Measurements from ENCODE around the gene FSTL5. TPM values are rescaled to one million over a fixed set of nuclear protein-coding genes. Genes with fewer than 3 reads are reported as not detected.
"Not testable (repeated sequence)": the region's sequence is repeated elsewhere in the genome, so short reads cannot be mapped to it uniquely, and the experiment has no call there.

FSTL5 gene
- 2.6 TPM for total RNA-seq

DNA sequence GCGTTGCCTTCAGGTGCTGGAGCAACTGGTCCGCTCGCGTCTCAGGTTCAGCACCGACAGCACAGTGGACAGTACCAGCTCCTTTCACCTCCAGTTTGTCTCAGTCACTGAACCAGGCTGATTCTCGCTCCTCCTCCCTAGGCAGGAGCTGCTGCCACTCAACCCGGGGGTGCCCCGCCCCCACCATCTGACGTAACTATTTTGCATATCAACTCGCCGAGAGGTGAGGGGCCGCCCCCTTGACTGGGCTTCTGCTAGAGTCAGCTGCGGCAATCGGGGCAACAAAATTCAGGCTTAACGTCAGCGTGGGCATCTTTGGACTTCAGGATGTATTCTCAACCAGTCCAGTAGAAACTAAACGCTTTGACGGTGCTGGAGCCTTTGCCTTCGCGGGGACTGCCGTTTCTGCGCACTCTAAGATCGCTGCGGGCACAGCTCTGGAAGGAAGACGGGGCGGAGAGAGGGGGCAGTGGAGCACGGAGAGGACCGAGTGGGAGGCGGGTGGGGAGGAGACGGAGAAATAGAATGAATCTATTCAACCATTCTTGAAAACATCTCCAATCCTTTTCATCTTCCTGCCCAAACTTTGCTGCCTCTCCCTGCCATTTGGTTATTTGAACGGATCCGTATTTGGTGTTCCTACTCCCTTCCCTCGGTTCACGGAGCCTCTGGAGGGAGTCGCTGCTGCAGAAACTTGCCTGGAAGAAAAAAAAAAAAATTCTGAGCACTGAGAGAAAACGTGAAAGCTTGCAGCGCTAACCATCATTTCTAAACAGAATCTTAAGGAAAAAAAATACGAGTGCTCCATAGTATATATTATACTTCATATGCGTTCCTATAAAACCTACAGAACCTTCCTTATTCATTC is at the start of gene FSTL5:
FSTL5 (minus strand) TSS at position 109 of the 868 bp plus-strand sequence. CDS start 52,604 bp downstream, outside the sequence.
- H3K27me3 ChIP-seq (ENCODE audit: control insufficient read depth in 3 of 3, insufficient read depth in 3 of 3, low read length in 3 of 3) = peaks cover 4 to 10% (median 7%) of the 10 kb centered on the region in 3 donors
- peak within 1 kb of the TSS; percentile 36 to 60 (median 45) for H3K4me3 ChIP-seq (ENCODE audit: low read length in 3 of 3)
- H3K9me3 ChIP-seq (ENCODE audit: control insufficient read depth in 3 of 3, low read length in 3 of 3) = no peaks in the 10 kb centered on the region
- H3K4me1 ChIP-seq (ENCODE audit: control insufficient read depth in 3 of 3, insufficient read depth in 3 of 3, low read length in 3 of 3) = peaks cover 0 to 8% (median 7%) of the 10 kb centered on the region in 3 donors
- no peak within 1 kb of the TSS for H3K27ac ChIP-seq (ENCODE audit: low read depth, low read length)
- H3K9ac ChIP-seq (ENCODE audit: low read depth in 1 of 3, low read length in 3 of 3) = peak within 1 kb of the TSS in 1 of 3 donors; percentile 32
- H3K36me3 ChIP-seq (ENCODE audit: control insufficient read depth in 3 of 3, insufficient read depth in 3 of 3, low read length in 3 of 3) = no peaks in the 10 kb centered on the region

DNA sequence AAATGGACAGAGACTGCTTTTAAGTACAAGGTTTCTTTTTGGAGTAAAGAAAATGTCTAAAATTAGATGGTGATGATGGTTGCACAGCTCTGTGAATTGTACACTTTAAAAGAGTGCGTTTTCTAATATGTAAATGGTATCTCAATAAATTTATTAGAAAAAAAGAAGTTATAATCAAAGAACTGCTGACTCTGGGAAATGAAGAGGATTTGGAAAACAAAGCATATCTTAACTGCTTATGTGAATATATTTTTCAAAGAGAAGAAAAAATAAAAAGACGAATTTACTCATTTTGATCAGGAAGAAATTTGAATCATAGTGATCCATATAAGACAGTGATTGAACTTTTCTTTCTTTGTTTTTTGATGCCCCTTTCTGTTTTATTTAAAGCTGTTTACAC is 45.9 kb upstream of the FSTL5 start:
- no peak overlapping the region for H3K27ac ChIP-seq (ENCODE audit: low read depth, low read length)
- H3K4me1 ChIP-seq (ENCODE audit: control insufficient read depth in 3 of 3, insufficient read depth in 3 of 3, low read length in 3 of 3) = no peaks in the 10 kb centered on the region
- no peaks in the 10 kb centered on the region for H3K36me3 ChIP-seq (ENCODE audit: control insufficient read depth in 3 of 3, insufficient read depth in 3 of 3, low read length in 3 of 3)
- H3K9me3 ChIP-seq (ENCODE audit: control insufficient read depth in 3 of 3, low read length in 3 of 3) = peaks cover 0 to 3% (median 0%) of the 10 kb centered on the region in 3 donors
- no peak overlapping the region for H3K4me3 ChIP-seq (ENCODE audit: low read length in 3 of 3)
- H3K27me3 ChIP-seq (ENCODE audit: control insufficient read depth in 3 of 3, insufficient read depth in 3 of 3, low read length in 3 of 3) = no peaks in the 10 kb centered on the region
- no peak overlapping the region for H3K9ac ChIP-seq (ENCODE audit: low read depth in 1 of 3, low read length in 3 of 3)

DNA sequence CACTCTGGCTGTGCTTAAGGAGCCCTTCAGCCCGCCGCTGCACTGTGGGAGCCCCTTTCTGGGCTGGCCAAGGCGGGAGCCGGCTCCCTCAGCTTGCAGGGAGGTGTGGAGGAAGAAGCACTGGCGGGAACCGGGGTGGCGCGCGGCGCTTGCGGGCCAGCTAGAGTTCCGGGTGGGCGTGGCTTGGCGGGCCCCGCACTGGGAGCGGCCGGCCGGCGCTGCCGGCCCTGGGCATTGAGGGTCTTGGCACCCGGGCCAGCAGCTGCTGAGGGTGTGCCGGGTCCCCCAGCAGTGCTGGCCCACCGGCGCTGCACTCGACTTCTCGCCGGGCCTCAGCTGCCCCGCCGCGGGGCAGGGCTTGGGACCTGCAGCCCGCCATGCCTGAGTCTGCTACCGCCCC is 39.7 kb upstream of the FSTL5 start:
- not testable (repeated sequence) for H3K9me3 ChIP-seq (ENCODE audit: control insufficient read depth in 3 of 3, low read length in 3 of 3); H3K4me1 ChIP-seq (ENCODE audit: control insufficient read depth in 3 of 3, insufficient read depth in 3 of 3, low read length in 3 of 3); H3K27ac ChIP-seq (ENCODE audit: low read depth, low read length); H3K36me3 ChIP-seq (ENCODE audit: control insufficient read depth in 3 of 3, insufficient read depth in 3 of 3, low read length in 3 of 3); H3K4me3 ChIP-seq (ENCODE audit: low read length in 3 of 3); H3K9ac ChIP-seq (ENCODE audit: low read depth in 1 of 3, low read length in 3 of 3); H3K27me3 ChIP-seq (ENCODE audit: control insufficient read depth in 3 of 3, insufficient read depth in 3 of 3, low read length in 3 of 3)

DNA sequence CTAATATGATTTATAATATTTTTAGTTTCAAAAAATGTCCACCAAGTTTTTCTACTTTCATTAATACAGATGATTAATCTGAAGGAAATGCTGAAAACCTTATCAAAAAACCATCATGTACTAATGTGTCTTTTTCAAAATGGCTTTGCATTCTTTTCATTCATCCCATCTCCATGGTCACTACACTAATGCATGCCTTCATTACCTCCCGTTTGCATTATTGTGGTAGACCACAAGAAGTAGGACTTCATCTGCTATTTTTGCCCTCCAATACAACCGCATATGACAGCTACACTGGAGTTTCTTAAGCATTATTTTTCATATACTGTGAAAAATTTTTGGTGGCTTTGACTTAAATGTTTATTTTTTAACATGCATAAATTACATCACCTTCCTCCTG is 37.9 kb upstream of the FSTL5 start:
- no peaks in the 10 kb centered on the region for H3K36me3 ChIP-seq (ENCODE audit: control insufficient read depth in 3 of 3, insufficient read depth in 3 of 3, low read length in 3 of 3)
- H3K4me3 ChIP-seq (ENCODE audit: low read length in 3 of 3) = no peak overlapping the region
- H3K27me3 ChIP-seq (ENCODE audit: control insufficient read depth in 3 of 3, insufficient read depth in 3 of 3, low read length in 3 of 3) = no peaks in the 10 kb centered on the region
- H3K27ac ChIP-seq (ENCODE audit: low read depth, low read length) = no peak overlapping the region
- no peaks in the 10 kb centered on the region for H3K9me3 ChIP-seq (ENCODE audit: control insufficient read depth in 3 of 3, low read length in 3 of 3)
- no peak overlapping the region for H3K9ac ChIP-seq (ENCODE audit: low read depth in 1 of 3, low read length in 3 of 3)
- H3K4me1 ChIP-seq (ENCODE audit: control insufficient read depth in 3 of 3, insufficient read depth in 3 of 3, low read length in 3 of 3) = no peaks in the 10 kb centered on the region

DNA sequence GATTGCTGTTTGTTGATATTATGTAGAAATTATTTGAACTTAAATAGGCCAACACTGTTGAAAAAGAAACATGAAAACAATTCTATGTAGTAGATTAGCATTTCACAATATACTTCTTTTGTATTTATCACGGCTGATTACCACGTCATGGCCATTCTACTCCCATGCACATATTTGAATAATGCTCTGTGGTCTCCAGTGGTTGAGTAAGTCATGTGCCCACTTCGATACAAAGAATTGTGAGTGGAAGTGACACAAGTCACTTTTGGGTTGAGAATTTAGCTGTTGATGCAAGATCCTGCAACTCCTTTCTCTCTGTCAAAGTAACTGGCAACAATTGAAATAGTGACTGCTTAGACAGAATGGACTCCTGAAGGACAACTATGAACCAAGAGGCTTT is 6.7 kb upstream of the FSTL5 start:
- Histone ChIP-seq H3K9ac (ENCODE audit: low read depth in 1 of 3, low read length in 3 of 3) (no peak overlapping the region), H3K27ac (ENCODE audit: low read depth, low read length) (no peak overlapping the region), H3K27me3 (ENCODE audit: control insufficient read depth in 3 of 3, insufficient read depth in 3 of 3, low read length in 3 of 3) (no peaks in the 10 kb centered on the region), H3K36me3 (ENCODE audit: control insufficient read depth in 3 of 3, insufficient read depth in 3 of 3, low read length in 3 of 3) (no peaks in the 10 kb centered on the region), H3K9me3 (ENCODE audit: control insufficient read depth in 3 of 3, low read length in 3 of 3) (no peaks in the 10 kb centered on the region), H3K4me3 (ENCODE audit: low read length in 3 of 3) (no peak overlapping the region), H3K4me1 (ENCODE audit: control insufficient read depth in 3 of 3, insufficient read depth in 3 of 3, low read length in 3 of 3) (no peaks in the 10 kb centered on the region)

DNA sequence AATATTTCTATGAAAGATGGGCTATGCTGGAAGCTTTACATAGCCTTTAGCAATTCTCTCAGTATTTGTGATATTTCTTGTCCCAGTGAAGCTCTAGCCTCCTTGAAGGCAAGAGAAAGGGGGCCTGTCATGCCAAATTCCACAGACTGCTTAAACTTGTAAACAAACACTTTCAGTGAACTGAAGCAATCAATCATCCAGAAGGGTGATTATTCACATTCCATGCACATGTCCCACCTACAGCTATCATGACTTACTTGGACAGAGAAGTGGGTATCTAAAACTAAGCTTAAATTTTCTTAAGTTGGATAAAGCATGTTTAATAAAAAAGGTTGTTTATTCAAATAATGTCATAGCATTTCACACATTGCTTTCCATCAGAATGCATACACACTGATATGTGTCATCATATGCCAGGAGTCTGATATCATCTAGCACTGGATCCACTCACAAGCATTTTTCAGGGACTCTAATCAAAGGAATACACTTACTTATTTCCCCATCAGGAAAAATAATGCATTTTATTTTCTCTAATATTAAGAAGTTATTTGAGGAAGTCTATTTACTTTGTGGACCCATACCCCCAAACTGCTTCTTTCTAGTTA is 1.2 kb upstream of the FSTL5 start:
- Histone ChIP-seq H3K4me1 (ENCODE audit: control insufficient read depth in 3 of 3, insufficient read depth in 3 of 3, low read length in 3 of 3) (peaks cover 0 to 8% (median 7%) of the 10 kb centered on the region in 3 donors), H3K9me3 (ENCODE audit: control insufficient read depth in 3 of 3, low read length in 3 of 3) (no peaks in the 10 kb centered on the region), H3K9ac (ENCODE audit: low read depth in 1 of 3, low read length in 3 of 3) (no peak overlapping the region), H3K27ac (ENCODE audit: low read depth, low read length) (no peak overlapping the region), H3K27me3 (ENCODE audit: control insufficient read depth in 3 of 3, insufficient read depth in 3 of 3, low read length in 3 of 3) (peaks cover 4 to 10% (median 7%) of the 10 kb centered on the region in 3 donors), H3K4me3 (ENCODE audit: low read length in 3 of 3) (no peak overlapping the region), H3K36me3 (ENCODE audit: control insufficient read depth in 3 of 3, insufficient read depth in 3 of 3, low read length in 3 of 3) (no peaks in the 10 kb centered on the region)

DNA sequence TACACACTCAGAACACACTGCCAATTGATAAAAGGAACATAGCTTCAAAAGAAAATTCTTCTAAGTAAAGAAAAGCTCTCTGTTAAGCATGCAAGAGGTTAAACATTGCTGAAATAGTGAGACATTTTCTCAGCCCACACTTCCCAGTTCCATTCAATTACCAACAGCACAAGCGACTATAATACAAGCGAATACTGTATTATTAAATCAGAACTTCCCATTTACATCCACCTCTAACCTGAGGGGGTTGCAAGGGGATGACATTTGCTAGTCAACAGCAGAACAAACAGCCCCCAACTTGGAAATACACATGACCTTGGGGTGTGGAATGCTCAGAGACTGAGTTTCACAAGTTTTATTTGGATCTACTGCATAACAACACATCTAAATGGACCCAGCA is 1.1 kb downstream of the FSTL5 start:
- Histone ChIP-seq H3K36me3 (ENCODE audit: control insufficient read depth in 3 of 3, insufficient read depth in 3 of 3, low read length in 3 of 3) (no peaks in the 10 kb centered on the region), H3K27me3 (ENCODE audit: control insufficient read depth in 3 of 3, insufficient read depth in 3 of 3, low read length in 3 of 3) (peaks cover 4 to 10% (median 7%) of the 10 kb centered on the region in 3 donors), H3K9me3 (ENCODE audit: control insufficient read depth in 3 of 3, low read length in 3 of 3) (no peaks in the 10 kb centered on the region), H3K4me1 (ENCODE audit: control insufficient read depth in 3 of 3, insufficient read depth in 3 of 3, low read length in 3 of 3) (peaks cover 0 to 8% (median 7%) of the 10 kb centered on the region in 3 donors), H3K27ac (ENCODE audit: low read depth, low read length) (no peak overlapping the region), H3K9ac (ENCODE audit: low read depth in 1 of 3, low read length in 3 of 3) (no peak overlapping the region), H3K4me3 (ENCODE audit: low read length in 3 of 3) (no peak overlapping the region)

DNA sequence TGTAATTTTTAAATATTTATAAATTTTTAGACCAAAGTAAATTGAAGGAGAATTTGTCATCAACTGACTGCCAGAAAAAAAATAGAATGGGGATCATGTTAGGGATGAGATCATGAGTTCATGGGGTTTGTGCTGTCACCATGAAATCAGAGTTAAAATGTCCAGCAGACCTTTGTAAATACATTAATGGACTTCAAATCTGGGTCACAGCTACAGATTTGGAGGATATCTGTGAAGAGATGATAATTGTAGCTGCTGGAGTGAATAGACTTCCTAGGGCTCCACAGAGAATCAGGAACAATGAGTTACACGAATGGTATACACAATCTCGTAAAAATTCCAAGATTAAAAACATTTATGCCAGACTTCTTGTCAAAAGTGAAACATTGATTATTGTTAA is 6.6 kb downstream of the FSTL5 start:
- Histone ChIP-seq H3K4me3 (ENCODE audit: low read length in 3 of 3) (no peak overlapping the region), H3K9me3 (ENCODE audit: control insufficient read depth in 3 of 3, low read length in 3 of 3) (no peaks in the 10 kb centered on the region), H3K4me1 (ENCODE audit: control insufficient read depth in 3 of 3, insufficient read depth in 3 of 3, low read length in 3 of 3) (no peaks in the 10 kb centered on the region), H3K36me3 (ENCODE audit: control insufficient read depth in 3 of 3, insufficient read depth in 3 of 3, low read length in 3 of 3) (no peaks in the 10 kb centered on the region), H3K9ac (ENCODE audit: low read depth in 1 of 3, low read length in 3 of 3) (no peak overlapping the region), H3K27ac (ENCODE audit: low read depth, low read length) (no peak overlapping the region), H3K27me3 (ENCODE audit: control insufficient read depth in 3 of 3, insufficient read depth in 3 of 3, low read length in 3 of 3) (no peaks in the 10 kb centered on the region)

DNA sequence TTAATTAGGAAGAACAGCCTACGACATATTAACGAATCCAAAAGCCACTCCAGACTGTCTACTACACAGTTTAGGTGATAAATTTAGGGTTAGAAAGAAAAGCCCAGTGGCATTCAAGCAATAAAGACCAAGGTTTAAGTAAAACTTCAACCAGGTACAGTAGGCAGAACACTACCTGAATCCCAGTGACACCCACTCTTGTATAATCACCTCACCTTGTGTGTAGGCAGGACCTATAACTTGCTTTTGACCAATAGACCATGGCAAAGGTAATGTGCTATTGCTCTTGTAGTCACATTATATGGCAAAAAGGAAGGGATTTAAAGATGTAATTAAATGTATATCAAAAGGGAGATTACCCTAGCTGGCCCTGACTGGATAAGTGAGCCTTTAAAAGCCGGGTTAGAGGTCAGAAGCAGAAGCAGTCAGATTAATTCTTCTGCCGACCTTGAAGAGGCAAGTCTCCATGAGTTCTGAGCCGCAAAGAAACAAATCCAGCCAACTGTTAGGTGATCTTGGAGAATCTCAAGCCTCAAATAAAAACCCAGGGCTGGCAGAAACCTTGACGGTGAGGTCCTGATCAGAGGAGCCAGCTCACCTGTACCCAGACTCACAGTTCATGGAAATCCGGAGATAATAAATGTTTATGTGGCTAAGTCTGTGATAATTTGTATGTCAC is 8.8 kb downstream of the FSTL5 start:
- H3K36me3 ChIP-seq (ENCODE audit: control insufficient read depth in 3 of 3, insufficient read depth in 3 of 3, low read length in 3 of 3) = no peaks in the 10 kb centered on the region
- no peak overlapping the region for H3K27ac ChIP-seq (ENCODE audit: low read depth, low read length)
- H3K4me3 ChIP-seq (ENCODE audit: low read length in 3 of 3) = no peak overlapping the region
- H3K9me3 ChIP-seq (ENCODE audit: control insufficient read depth in 3 of 3, low read length in 3 of 3) = no peaks in the 10 kb centered on the region
- H3K27me3 ChIP-seq (ENCODE audit: control insufficient read depth in 3 of 3, insufficient read depth in 3 of 3, low read length in 3 of 3) = no peaks in the 10 kb centered on the region
- no peaks in the 10 kb centered on the region for H3K4me1 ChIP-seq (ENCODE audit: control insufficient read depth in 3 of 3, insufficient read depth in 3 of 3, low read length in 3 of 3)
- H3K9ac ChIP-seq (ENCODE audit: low read depth in 1 of 3, low read length in 3 of 3) = no peak overlapping the region

DNA sequence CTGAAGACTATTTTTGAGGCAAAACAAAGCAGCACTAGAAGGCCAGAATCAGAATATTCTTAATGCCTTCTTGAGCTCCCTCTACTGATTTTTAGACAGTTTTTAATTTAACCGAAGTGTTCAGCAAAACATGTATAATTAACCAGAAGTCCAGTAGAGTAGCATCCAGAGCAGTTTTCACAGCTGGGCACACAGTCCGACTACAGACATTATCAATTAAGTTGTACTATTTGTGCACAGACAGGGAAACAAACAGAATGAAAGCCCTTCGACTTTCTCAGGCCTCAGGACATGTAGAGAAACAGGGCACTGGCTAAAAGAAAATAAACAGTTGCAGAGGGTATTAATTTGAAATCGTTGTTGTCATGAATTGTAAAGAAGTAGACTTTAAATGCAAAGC is 11.9 kb downstream of the FSTL5 start:
- H3K9me3 ChIP-seq (ENCODE audit: control insufficient read depth in 3 of 3, low read length in 3 of 3) = no peaks in the 10 kb centered on the region
- no peaks in the 10 kb centered on the region for H3K27me3 ChIP-seq (ENCODE audit: control insufficient read depth in 3 of 3, insufficient read depth in 3 of 3, low read length in 3 of 3)
- no peak overlapping the region for H3K27ac ChIP-seq (ENCODE audit: low read depth, low read length)
- no peak overlapping the region for H3K9ac ChIP-seq (ENCODE audit: low read depth in 1 of 3, low read length in 3 of 3)
- H3K4me1 ChIP-seq (ENCODE audit: control insufficient read depth in 3 of 3, insufficient read depth in 3 of 3, low read length in 3 of 3) = no peaks in the 10 kb centered on the region
- no peak overlapping the region for H3K4me3 ChIP-seq (ENCODE audit: low read length in 3 of 3)
- H3K36me3 ChIP-seq (ENCODE audit: control insufficient read depth in 3 of 3, insufficient read depth in 3 of 3, low read length in 3 of 3) = no peaks in the 10 kb centered on the region

All from skeletal muscle tissue (tissue), 4 donors.